GM19468 (cell line): ENCODE results near the gene KITLG.
"Not testable (repeated sequence)": the region's sequence is repeated elsewhere in the genome, so short reads cannot be mapped to it uniquely, and the experiment has no call there.

Experiments used
- ATAC-seq: cut with Tn5 transposase; IDR thresholded peaks from one replicate; pipeline ENCODE4 v1.9.1; 2021; ENCODE audit warnings: mild to moderate bottlenecking, moderate library complexity, moderate number of reproducible peaks; ENCODE audit not compliant: unreplicated experiment; ENCODE audit errors: extremely low read depth

The KITLG gene

DNA sequence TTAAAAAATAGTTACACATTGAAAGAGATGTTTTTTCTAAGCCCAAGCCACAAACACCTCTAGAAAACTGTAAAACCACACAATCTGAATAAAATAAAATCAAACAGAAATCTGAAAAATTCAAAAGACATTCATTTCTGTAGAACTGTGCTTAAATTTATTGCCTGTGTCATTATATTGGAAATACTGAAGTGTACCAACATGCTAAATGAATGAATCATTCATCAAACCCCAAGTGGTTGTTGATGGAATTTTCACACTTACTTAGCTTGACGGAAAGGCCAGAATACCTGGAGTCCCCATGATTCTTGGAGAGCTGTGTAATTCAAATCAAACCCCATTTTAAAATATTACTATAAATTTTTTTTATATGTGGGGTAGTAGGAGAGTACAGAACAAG lies 2.7 kb downstream of the KITLG start:
- no peak for ATAC-seq

GRCh38 chr12:88576866-88577265 lies 3.4 kb downstream of the KITLG start:
- no peak for ATAC-seq

GRCh38 chr12:88575361-88575970 lies 4.8 kb downstream of the KITLG start:
- no peak for ATAC-seq

DNA sequence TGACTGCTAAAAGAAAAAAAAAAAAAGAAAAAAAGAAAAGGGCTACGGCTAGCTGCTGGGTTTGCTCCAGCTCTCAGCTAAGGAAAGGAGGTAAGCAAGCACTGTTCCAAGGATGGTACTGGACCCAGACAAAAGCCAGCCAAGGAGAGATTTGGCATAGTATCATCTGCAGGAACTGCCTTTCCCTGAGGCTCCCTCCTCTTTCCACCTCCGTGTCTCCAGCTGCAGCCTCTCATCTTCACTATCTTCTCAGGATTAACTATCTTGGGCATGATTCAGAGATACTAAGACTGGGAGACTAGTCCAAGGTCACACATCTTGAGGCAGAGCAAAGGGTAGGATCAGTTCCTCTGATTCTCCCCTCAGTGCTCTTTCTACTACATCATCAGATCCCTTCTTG lies 6.0 kb downstream of the KITLG start:
- no peak for ATAC-seq

GRCh38 chr12:88573583-88573982 lies 6.7 kb downstream of the KITLG start:
- no peak for ATAC-seq

DNA sequence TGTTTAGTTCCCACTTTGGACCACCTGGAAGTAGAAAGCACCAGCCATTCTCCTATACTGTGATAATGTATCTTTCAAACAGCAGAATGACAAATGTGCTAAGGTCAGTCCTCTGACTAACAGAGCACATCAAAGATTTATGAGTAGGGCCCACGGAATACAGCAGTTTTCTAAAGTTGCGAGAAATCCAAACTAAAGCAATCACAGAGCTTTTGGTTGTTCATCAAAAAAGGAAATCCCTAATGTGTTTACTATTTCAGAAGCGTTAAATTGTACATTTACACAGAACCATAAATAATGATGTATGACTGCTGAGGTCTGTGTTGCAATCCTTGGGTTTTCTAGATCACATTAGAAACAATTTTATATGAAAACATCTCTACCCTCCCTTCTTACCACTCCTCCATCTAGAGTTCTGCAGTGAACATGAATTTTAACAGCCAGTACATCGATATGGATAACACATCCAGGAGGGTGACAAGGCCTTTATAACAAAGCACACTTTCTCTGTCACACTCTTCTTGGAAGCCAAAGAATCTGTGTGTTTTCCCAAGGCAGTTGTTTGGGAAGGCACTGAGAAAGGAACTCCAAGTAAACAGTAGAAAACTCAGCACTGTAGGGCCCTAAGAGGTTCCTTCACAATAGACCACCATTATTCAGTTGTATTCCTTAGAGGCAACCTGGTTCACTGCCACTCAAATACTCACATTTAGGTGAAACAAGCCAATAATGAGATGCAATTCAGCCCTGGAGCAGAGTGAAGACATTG lies 7.3 kb downstream of the KITLG start:
- no peak for ATAC-seq

GRCh38 chr12:88571543-88571942 lies 8.7 kb downstream of the KITLG start:
- ATAC-seq: no peak

- no peak for ATAC-seq
Measured at GRCh38 chr12:88570103-88570502, 10.2 kb downstream of the KITLG start.

GRCh38 chr12:88566430-88566829 lies 13.8 kb downstream of the KITLG start:
- no peak for ATAC-seq

GRCh38 chr12:88562846-88563582 lies 17.3 kb downstream of the KITLG start:
- no peak for ATAC-seq

DNA sequence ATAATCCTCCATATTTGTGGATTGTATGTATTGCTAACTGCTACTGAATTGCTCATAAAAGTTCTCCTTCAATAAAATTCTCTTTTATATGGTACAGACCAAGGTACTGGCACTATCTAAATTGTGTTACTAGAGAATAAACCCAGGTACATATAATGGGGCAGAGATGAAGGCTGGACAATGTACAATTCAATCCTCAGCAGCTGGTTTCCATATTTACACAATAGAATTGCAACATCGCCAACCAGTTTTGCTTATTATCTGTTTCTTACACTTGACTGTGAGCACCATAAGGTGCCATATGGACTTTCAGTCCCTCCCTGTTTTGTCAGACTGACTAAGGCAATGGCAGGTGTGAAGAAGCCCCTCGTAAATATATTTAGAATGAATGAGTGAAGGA lies 18.1 kb downstream of the KITLG start:
- ATAC-seq: no peak

DNA sequence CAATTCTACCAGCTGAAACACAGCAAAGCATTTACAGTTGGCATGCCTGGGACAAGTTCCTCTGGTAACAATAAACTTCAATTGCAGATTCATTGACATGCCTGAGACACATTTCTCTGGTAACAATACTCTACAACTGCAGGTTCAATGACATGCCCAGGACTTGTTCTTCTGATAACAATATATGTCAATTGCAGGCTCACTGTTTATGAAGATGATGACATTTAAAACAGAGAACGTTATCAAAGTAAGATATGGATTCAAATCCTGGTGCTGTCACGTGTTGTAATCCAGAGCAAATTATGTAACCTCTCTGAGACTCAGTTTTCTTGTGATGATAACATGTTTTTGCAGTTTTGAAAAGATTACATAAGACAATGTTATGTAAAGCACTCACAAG lies 20.5 kb downstream of the KITLG start:
- ATAC-seq: no peak

DNA sequence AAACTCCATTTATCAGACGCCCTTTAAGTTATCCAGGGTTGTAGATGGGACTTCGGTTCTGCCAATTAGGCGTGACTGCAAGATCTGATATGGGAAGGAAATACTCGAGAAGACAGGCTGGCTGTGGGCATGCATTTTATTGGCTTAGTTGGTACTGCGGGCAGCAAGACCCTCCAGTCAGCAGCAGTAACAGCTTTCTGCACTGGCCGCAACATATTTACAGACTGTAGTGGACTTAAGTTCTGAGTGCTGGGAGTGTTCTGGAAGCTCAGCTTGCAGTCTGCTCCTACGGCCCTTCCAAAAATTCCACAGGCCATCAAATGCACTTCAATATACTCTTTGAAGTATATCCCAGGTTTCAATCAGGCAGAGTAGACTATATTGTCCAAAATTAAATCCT lies 21.1 kb downstream of the KITLG start:
- no peak for ATAC-seq

- no peak for ATAC-seq
Measured at GRCh38 chr12:88558340-88558867, 21.9 kb downstream of the KITLG start.

GRCh38 chr12:88556213-88556774 lies 24.0 kb downstream of the KITLG start:
- ATAC-seq: no peak

DNA sequence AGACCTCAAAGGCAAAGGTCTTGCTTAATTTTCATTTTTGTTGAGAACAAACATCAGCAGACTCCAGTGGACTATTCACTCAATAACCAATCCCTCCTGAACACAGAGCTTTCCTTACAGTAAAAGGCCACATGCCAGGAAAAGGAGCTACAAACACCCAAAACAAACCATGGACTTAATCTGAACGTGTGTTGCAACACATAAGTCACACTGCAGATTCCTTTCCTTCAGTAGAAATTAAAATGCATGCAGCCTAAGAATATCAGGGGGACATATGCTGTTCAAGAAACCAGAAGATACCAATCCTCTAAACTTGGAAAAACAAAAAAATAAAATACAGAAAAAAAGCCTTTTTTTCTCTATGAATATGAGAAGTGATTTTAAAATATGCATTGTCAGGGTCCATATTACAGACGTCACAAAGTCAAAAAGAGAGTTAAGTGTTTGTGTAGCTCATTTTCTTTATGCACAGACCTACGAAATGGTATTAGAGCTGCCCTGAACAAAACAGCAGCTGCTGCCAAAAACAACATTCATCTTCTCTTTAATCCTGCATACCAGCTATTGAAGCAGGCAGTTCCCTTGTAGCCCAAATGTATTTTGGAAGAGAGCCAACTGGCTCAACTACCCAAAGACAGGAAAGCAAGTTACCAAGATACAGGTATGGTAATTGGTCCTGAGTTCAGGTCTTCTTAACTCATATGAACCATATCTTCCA lies 26.2 kb downstream of the KITLG start:
- ATAC-seq: no peak

DNA sequence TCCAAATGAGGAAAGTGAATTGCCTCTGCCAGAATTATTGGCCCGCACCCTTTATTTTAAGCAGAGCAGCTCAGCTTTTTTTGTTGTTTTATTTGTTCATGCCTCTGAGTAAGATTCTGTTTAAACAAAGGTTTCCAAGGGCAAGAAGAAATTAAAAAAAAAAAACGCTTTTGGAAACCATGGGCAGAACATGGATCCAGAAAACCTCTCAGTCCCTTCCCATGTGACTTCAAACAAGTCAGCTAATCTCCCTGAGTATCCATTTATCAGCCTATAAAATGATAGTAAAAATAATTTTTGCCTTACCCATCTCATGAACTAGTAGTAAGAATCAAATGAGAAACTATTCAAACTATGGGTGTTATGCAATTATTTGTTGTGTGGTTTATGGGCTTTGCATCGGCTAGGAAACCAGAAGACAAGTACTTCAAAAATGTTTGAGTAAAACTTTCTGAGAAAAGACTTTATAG lies 27.6 kb downstream of the KITLG start:
- no peak for ATAC-seq

GRCh38 chr12:88549929-88550328 lies 30.3 kb downstream of the KITLG start:
- ATAC-seq: no peak

DNA sequence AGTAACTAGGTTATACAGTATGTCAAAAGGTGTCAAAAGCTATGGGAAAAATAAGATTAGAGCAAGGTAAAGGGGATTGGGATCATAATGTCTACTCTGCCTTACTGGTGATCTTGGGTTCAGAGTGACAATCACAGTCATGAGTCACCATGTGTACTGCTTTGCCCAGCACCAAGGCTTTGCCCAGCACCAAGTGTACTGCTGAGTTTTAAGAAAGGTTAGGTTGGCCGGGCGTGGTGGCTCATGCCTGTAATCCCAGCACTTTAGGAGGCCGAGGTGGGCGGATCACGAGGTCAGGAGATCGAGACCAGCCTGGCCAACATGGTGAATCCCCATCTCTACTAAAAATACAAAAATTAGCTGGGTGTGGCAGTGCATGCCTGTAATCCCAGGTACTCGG lies 32.3 kb downstream of the KITLG start:
- ATAC-seq: not testable (repeated sequence)

DNA sequence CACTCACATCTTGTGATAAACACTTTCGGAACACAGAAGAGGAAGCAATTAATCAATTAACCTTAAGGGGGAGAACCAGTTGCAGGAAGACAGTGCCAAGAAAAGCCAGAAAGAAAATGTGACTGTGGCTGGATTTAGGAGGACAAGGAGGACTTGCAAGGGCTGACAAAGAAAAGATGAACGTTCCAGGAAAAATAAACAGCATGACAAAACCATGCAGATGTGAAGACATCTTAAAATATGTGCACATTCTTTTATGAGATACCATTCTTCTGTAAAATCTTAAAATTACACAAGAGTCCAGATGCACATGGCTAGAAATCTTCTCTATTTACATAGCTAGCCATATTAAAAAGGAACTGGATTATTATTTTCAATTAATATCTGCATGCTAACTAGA lies 33.4 kb downstream of the KITLG start:
- no peak for ATAC-seq
